TTC549 (cell line): Measurements from ENCODE around the gene GPR108.
"Not testable (repeated sequence)": the region's sequence is repeated elsewhere in the genome, so short reads cannot be mapped to it uniquely, and the experiment has no call there.

Experiments
- FAIRE-seq: peaks from 2 replicates; lab custom pipeline; 2012; peaks lifted over from hg19 to GRCh38; lab: Jason Lieb, UNC

The GPR108 gene

DNA sequence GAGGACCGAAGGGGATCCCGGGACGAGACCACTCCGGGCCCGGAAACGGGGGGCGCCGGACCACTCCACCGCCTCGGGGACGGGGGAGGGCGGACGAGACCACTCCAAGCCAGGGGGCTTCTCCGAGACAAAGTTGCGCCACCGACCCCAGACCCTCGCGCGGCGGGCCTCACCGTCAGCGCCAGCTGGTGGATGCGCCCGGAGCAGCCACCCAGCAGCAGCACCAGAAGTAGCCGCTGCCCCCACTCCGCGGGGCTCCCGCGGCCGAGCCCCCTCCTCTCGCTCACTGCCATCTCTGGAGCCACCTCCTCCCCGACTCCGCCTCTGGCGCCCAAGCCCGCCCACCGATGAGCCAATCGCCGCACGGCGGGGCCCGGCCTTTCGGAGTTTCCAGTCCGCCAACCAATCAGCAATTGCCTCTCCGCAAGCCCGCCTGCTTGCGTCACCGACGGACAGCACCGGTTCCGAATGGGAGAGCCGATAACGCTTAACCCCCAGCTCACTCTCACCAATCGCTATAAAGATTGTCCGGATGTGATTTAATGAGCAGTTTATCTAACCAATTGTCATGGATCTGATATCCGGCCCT, at the start of gene GPR108:
Gene GPR108 (minus strand): TSS at position 297 of the 589 bp plus-strand sequence. CDS start 4 bp downstream, at position 293.
- peak; percentile 99 for FAIRE-seq

DNA sequence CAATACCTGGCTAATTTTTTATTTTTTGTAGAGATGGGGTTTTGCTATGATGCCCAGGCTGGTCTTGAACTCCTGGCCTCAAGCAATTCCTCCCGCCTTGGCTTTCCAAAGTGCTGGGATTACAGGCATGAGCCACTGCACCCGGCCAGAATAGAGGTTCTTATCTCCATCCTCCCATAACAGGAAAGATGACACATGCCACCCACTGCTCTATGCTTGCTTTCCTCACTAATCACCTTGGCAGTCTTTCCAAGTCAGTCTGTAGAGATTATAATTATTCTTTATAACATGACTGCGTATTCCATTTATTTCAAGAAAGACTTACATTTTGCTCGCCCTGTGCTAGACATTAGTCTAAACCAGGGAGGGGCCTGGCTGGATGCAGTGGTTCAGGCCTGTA, 41.8 kb upstream of the GPR108 start:
- FAIRE-seq, result no peak

DNA sequence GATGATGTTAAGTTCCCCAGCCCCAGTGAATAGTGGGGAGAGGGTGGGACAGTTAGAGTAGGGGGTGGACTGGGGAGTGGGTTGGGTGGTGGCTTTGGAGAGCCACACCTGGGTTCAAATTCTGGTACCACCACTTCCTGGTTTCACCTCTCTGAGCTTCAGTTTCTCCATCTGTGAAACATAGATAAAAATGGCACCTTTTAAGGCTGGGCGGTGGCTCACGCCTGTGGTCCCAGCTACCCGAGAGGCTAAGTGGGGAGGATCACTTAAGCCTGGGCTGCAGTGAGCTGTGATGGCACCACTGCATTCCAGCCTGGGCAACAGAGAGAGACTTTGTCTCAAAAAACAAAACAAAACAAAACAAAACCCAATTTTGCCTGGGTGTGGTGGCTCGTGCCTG, 41.0 kb upstream of the GPR108 start:
- no peak for FAIRE-seq

DNA sequence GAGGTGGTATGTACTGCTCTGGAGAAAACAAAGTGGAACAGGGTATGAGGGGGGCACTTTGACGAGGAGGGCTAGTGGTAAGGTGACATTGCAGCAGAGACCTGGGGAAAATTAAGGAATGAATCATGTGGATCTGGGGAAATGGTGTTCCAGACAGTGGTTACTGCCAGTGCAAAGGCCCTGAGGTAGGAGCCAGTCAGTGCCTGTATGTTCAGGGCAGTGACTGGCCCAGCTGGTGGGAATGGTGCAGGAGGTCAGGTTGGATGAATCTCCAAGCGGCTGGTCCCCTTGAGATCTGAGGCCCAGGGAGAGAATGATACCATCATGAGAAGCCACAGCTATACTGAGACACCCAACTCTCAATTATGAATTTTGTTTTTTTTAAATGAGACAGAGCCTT, 40.1 kb upstream of the GPR108 start:
- no peak for FAIRE-seq

DNA sequence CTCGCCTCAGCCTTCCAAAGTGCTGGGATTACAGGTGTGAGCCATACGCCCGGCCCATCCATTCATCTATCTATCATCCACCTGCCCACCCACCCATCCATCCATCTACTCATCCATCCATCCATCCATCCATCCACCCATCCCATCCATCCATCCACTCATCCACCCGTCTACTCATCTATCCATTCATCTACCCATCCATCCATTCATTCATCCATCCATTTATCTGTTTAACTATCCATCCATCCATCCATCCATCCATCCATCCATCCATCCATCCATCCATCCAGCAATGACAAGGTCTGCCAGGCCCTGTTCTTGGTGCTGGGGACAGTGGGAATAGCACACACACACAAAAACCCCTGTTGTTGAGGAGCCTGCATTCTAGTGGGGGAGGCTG, 39.6 kb upstream of the GPR108 start:
- FAIRE-seq, result no peak

DNA sequence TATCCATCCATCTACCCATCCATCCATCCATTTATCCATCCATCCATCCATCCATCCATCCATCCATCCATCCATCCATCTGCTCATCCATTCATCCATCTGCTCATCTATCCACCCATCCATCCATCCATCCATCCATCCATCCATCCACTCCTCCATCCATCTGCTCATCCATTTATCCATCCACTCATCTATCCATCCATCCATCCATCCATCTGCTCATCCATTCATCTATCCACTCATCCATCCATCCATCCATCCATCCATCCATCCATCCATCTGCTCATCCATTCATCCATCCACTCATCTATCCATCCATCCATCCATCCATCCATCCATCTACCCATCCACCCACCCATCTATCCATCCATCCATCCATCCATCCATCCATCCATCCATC, 38.7 kb upstream of the GPR108 start:
- FAIRE-seq, result not testable (repeated sequence)

DNA sequence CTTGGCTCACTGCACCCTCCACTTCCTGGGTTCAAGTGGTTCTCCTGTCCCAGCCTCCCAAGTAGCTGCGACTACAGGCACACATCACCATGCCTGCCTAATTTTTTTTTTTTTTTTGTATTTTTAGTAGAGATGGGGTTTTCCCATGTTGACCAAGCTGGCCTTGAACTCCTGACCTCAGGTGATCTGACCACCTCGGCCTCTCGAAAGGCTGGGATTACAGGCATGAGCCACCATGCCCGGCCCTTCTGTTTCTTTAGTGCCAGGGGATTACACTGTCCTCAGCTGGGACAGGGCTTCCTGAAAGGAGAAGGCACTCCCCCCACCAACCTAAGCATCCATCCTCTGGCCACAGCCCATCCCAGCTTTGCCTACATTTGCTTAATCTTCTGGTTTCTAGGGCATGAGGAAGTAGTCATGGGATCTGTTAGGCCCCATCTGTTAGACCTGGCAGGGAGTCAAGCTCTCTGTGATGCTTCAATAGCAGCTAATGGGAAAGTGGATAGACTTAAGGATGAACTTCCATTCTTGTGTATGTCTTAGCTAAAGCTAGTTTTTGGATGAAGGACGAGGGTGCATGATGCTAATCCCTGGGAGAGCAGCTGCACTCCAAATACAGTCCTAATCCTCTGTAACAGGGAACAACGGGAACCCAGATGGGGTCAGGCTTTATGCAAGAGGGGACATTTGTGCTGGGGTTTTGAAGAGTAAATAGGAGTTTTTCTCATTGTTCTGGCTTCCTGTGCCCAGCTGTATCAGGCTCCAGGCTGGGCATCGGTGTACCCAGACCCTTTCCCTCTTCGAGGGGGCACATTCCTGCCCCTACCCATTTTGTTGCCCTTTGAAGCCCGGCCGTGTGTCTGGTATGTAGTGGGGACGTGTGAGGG, 37.7 kb upstream of the GPR108 start:
- no peak for FAIRE-seq

DNA sequence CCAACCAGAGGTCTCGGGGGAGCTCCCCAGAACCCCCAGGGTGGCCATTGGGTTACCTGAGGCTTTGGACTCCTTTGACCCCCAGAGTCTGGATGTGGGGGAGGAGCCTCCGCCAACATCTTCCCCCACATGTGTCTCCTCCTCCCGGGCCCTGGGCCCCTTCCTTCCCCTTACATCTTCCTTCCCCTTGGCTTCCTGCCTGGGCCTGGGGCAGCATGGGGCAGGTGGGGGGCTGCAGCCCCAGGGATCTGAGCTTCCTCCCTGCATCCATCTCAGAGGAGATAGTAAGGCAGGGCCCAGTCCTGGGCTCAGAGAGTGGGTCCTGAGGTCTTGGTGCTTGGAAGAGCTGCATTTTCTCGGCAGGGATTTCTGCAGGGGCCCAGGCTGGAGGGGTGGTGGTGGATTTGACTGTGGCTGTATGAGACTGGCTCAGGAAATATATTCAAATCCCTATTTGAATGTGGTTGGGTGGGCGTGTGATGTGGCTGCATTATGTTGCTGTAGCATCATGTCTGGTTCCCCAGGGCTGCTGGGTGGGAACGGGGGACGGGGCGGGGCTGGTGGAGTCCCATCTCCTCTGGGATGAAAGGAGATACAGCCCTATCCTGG, 36.0 kb upstream of the GPR108 start:
- no peak for FAIRE-seq

DNA sequence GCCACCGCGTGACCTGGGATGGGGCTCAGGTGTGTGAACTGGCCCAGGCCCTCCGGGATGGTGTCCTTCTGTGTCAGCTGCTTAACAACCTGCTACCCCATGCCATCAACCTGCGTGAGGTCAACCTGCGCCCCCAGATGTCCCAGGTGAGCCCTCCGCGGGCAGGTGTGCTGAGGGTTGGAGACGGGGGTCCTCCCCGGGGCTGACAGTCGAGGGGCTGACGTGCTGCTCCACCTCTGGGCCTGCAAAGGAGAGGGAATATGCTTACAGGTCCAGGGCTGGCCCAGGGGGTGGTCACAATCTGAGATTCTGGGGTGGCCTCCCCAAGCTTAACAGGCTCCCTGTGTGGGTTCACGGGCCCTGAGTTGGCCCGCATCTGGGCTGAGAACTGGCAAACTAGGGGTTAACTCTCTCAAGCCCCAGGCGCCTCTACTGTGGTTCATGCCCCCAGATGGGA, 35.5 kb upstream of the GPR108 start:
- FAIRE-seq, result no peak

DNA sequence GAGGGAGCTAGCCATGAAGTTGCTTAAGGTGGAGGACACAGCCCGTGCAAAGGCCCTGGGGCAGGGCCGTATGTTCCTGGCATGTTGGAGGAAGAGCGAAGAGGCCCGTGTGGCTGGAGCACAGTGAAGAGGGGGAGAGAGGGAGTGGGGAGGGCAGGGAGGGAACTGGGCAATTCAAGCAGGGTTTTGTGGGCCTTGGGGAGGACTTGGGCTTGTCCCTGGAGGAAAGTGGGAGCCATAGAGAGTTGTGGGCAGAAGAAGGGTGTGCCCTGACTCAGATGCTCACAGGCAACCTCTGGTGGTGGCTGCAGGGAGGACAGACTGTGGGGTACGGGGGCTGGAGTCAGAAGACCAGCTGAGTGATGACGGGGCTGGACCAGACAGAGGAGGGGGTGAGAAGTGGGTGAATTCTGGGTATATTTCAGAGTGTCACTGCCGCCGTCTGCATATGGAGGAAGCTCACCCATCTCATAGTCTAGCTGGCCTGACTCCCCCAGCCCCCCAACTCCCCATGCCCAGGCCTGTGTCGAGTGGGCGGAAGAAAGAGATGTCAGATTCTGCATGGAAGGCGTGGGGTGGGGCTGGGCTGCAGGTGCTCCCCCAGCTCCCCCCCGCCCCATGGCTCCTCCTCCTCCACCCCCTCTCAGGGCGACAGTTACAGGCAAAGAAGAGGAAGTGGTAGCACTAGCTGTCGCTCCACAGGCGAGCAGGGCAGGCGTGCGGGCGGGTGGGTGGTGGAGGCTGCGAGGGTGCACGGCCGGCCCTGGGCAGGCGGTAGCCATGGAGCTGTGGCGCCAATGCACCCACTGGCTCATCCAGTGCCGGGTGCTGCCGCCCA, 34.9 kb upstream of the GPR108 start, which contains the start of gene VAV1:
Gene VAV1 (plus strand): TSS at position 681 of the 838 bp plus-strand sequence. CDS start 100 bp downstream, at position 781.
- no peak for FAIRE-seq

DNA sequence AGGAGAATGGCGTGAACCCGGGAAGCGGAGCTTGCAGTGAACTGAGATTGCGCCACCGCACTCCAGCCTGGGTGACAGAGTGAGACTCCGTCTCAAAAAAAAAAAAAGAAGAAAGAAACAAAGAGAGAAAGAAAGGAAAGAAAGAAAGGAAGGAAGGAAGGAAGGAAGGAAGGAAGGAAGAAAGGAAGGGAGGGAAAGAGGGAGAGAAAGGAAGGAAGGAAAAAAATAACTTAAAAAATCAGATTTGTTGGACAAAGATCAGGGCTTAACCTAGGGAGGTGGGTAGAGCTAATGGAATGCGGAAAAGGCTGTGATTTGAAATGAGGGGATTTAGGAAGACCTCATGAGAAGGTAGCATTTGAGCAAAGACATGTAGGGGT, 34.3 kb upstream of the GPR108 start:
- not testable (repeated sequence) for FAIRE-seq

DNA sequence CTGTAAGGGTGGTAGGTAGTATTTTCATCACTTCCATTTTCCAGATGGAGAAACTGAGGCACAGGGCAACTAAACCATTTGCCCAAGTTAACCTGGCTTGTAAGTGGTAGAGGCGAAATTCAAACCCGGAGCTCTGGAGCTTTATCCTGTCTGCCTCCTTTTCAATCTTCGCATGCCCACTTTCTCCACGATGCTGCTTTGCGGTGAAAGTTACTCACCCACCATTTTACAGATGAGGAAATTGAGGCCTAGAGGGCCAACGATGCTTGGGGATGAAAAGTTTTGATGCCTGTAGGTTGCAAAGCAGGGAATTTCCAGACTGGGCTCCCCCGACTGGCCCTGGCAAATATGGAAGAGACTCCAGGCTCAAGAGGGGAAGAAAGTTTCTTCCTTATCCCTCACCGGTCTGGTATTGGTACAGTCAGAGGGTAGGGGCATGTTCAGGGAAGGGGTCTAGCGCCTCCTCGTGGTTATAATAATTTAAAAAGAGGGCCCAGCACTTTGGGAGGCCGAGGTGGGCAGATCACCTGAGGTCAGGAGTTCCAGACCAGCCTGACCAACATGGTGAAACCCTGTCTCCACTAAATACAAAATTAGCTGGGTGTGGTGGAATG, 31.7 kb upstream of the GPR108 start:
- no peak for FAIRE-seq

DNA sequence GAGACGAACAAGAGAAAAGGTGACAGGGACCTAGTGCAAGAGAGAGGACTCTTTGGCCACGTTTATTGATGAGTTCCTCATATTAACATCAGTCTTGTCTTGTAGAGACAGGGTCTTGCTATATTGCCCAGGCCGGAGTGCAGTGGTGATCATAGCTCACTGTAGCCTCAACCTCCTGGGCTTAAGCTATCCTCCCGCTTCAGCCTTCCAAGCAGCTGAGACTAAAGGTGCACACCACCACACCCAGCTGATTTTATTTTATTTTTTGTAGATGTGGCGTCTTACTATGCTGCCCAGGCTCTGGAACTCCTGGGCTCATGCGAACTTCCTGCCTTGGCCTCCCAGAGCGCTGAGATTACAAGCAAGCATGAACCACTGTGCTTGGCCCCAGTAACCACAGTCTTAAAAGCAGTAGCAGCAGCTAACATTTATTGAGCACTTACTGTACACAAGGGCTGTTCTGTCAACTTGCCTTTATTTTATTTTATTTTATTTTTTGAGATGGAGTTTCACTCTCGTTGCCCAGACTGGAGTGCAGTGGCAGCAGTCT, 30.9 kb upstream of the GPR108 start:
- FAIRE-seq, result no peak

DNA sequence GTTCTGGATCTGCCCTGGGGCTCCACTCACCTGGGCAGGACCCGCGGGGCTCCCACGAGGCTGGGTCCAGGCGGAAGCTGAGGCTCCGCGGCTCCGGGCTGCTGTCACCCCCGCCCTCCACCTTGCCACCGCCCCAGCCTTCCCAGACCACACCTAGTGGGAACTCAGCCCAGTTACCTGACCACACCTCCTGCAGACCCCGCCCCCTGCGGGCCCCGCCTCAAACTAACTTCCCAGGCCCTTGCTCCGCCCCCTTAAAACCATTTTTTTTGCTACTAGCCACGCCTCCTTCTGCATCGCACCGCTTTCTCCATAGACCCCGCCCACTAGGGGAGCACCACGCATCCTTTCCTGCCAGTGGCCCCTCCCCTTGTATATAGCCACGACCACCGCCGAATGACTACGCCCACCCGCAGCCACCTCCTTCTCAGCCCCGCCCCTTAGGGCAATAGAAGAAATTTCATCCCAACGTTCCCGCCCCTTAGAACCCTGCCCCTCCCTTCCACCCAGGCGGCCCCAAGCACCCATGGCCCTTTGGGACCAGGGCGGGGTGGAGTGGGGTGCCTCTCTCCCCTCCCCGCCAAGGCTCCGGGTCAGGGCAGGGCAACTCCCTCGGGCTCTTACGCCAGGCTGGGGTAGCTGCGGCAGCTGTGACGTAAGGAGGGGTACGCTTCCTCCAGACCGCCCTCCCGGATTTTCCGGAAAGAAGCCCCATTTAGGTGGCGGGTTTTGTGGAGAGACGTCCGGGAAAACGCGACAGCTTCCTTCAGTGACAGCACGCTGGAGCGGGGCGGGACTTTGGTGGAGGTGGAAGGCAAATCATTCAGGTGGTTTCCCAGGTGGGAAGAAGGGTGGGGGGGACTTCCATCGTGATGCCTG, 30.2 kb upstream of the GPR108 start, which contains the start of gene SH2D3A:
Gene SH2D3A (minus strand): TSS at position 79 of the 879 bp plus-strand sequence. CDS start 3,687 bp downstream, outside the sequence.
- FAIRE-seq, result no peak

DNA sequence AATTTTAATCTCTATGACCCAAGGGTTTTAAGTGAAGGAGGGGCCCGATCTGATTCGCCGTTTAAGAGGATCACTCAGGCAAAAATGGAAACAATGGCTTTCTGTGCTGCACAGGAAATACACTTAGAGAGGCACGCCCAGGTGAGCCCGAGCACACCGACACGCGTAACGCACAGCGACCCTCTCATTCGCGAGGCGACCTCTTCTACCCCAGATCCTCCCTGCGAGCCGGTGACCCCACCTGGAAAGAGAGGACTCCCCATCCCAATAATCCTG, 29.6 kb upstream of the GPR108 start:
- no peak for FAIRE-seq

DNA sequence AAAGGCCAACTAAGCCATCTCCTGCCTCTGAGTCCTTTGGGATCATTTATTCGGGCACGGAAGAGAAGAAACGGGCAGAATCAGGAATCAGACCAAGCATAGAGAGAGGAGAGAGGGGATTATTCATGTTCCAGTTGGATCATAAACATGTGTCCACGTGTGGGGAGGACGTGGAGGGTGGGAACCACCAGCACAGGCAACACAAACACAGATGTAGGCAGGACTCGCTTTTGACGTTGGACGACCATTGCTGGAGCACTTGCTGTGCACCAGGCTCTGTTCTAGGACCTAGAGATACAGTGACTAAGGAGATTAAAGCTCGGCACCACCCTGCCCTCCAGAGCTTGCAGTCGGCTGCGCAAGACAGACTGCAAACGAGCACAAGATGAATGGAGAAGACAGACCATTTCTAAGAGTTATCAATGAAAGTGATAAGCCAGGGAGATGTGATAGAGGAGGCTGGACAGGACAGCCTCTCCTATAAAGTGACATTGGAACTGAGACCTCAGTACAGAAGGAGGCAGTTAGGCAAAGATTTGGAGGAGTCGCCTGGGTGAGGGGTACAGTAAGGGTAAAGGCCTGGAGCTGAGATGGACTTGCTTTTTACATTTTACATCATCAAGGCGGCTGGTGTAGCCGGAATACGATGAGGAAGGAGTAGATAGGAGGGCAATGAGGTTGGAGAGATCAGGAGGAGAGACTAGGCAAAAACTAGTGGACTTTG, 29.1 kb upstream of the GPR108 start:
- FAIRE-seq, result no peak

DNA sequence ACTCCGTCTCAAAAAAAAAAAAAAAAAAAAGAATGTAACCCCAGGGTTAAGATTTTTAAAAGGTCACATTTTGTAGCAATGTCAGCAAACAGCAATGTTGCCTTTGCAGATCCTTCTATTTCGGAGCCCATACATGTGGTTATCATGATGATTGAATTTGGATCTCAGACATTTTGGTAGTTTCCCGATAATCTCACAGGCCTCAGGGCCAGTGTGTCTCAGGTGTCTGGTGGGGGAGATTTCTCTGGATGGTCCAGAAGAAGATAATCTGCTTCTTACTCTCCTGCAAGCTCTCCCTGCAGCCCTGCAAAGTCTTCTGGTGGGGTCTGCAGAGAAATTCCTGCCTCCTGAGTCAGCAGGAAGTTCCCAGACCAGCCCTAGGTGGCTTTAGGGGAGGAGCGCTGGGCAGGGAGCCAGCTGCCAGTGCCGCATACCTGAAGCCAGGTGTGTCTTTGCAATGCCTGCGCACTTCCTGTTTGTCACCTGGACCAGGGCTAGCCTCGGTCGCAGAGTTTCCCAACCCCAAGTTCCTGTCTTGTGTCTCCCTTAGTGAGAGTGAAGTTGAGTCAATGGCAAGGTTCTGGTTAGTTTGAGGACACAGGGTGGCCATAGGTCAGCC, 28.5 kb upstream of the GPR108 start:
- no peak for FAIRE-seq

DNA sequence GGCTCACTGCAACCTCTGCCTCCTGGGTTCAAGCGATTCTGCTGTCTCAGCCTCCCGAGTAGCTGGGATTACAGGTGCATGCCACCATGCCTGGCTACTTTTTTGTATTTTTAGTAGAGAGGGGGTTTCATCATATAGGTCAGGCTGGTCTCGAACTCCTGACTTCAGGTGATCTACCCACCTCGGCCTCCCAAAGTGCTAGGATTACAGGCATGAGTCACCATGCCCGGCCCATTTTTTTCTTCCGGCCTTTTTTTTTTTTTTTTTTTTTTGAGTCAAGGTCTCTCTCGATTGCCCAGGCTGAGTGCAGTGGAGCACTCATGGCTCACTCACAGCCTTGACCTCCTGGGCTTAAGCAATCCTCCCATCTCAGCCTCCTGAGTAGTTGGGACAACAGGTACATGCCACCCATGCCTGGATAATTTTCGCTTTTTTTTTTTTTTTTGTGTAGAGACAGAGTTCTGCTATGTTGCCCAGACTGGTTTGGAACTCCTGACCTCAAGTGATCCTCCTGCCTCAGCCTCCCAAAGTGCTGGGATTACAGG, 24.9 kb upstream of the GPR108 start:
- FAIRE-seq, result not testable (repeated sequence)

DNA sequence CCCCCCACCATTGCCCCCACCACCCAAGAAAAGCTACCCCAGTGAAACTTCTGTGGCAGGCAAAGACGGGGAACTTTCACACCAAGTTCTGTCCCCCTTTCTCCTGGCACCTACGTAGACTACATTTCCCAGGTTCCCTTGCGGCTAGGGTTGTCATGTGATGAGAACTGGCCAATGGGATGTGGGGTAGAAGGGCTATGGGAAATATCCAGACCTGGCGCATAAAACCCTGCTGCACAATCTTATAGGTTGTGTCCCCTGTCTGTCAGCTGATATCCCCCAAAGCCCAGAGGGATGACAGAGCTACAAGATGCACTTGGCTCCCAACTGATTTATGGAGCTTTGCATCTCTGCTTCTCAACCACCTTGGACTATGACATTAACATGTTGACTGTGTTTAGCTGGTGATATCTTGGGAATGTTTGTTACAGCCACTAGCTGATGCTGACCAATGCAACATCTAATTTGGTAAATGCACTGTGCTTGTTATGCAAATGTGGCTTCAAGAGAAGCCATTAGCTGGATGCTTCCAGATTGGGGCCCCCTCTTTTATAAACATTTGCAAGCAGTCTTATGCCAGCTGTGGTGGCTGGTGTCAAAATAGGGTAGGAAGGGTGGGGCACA, 23.8 kb upstream of the GPR108 start:
- no peak for FAIRE-seq
